ENCODE results near the gene KRT74.

Gene KRT74

DNA sequence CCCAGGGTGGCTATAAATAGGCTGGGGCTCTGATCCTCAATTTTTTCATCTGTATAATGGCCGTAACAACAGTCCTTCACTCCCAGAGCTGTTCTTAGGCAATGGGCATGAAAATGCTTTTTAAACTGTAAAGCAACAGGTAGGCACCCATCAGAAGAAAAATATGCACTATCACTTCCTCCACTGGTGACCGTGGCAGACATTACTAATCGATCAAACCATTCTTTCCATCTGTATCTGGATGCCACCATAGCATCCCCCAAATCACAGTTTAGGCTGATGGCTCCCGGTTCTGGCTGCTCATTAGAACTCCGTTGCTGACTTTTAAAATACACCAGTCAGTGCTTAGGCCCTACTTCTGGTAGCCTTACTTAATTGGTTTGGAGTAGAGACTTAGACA is 31.9 kb downstream of the KRT74 start:
- in situ Hi-C loops (cut with MboI; ENCODE audit: low sequenced_read_pairs): loop anchor here (25.0 kb wide), 1 partner anchor 404 kb away; no protein-coding TSS in a partner anchor

DNA sequence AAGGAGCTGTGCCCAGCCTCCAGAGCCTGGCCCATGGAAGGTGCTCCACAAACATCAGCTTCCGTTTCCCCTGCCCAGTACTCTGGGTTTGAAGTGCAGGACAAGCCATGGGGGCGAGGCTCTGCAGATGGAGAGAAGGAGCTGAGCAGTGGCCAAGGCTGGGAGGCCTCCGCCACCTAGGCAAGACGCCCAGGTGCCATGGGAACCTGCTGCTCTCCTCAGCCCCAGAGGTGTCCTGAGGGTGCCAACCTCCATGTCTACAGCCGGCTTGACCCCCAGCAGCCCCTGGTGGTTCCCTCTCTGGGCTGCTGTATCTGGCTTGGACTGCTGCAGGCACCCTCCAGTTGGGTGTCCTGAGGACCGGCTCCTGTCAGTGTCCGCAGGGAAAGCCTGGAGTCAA is 33.1 kb downstream of the KRT74 start:
- in situ Hi-C loops (cut with MboI; ENCODE audit: low sequenced_read_pairs): loop anchor here (25.0 kb wide), 1 partner anchor 403 kb away; no protein-coding TSS in a partner anchor

DNA sequence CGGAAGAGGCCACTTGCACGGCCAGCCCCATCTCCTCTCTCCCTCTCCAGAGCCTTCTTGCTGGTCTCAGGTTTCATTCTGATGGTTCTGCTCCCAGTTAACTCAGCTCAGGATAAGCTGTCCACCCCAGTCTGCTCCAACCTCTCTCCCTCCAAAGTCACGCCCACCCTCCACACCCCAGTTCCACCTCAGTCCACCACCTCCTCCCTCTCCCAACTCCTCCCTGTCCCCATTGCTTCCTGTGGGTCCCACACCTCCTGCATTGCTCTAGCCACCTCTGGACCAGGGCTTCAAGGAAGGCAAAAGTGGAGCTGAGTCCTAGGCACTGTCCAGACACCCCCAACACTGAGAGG is 33.8 kb downstream of the KRT74 start:
- in situ Hi-C loops (cut with MboI; ENCODE audit: low sequenced_read_pairs): loop anchor here (25.0 kb wide), 1 partner anchor 402 kb away; no protein-coding TSS in a partner anchor

DNA sequence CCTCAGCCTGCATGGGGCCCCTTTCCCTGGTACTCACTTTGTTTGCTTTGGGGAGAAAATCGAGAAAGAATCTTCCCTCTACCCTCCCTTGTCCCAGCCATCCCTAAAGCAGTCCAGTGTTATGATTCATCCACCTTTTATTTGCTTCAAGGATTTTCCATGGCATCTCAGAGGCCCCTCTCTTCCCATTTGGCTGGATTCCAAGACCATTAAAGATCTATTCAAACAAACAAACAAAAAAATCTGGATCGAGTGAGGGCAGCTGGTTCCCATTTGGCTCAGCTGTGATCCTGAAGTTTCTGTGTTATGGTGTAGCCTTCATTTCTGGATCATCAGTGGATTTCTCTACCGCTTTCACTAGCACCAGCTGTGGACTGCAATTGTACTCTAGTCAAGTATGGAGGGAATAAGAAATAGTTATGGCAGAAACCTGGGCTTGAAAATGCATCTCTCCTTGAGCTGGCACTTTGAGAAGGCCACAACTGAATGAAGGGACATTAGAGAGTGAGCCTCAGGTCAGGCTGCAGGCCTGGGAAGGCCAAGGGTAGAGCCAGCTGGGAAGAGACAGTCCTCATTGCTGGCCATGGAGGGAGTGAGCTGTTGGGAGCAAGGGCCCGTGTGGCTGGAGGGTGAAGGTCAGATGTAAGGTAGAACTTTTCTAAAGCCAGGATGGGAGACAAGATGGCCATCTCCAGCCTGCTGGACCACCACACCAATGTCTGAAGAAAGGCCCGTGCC is 34.4 kb downstream of the KRT74 start:
- in situ Hi-C loops (cut with MboI; ENCODE audit: low sequenced_read_pairs): loop anchor here (25.0 kb wide), 1 partner anchor 402 kb away; no protein-coding TSS in a partner anchor

DNA sequence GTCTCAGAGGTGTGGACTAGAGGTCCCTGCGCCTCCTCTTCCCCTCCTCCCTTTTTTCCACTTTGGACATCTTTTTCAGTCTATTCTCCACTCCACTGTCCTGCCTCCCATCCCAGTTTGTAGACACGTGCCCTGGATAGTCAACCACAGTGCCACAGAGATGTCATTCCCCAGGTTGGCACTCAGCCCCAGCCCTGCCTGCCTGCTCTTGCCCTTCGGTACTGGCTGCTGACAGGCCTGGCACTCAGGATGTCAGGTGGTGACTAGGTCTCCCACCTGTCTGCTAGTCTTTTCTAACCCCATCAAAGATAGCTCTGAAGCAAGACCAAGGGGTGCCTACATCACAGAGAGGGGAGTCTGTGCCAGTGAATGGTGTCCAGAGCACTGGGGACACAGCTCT is 36.5 kb downstream of the KRT74 start:
- in situ Hi-C loops (cut with MboI; ENCODE audit: low sequenced_read_pairs): loop anchor here (25.0 kb wide), 1 partner anchor 400 kb away; no protein-coding TSS in a partner anchor

DNA sequence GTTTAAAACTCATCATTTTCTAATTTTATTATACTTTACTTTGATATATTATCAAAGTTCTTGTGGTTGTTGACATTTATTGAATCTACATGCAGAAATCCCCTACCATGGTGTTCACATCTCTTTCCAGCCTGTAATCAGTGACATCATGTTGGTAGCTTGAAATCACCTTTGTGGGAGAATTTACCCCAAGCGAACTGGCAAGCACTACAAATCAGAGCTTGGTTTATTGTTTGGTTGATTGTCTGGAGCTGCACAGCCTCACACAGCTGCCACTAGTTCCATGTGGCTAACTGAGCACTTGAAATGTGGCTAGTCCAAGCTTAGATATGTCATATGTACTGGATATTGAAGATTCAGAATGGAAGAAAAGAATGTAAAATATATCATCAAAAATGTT is 38.1 kb downstream of the KRT74 start:
- in situ Hi-C loops (cut with MboI; ENCODE audit: low sequenced_read_pairs): loop anchor here (25.0 kb wide), 1 partner anchor 398 kb away; no protein-coding TSS in a partner anchor

DNA sequence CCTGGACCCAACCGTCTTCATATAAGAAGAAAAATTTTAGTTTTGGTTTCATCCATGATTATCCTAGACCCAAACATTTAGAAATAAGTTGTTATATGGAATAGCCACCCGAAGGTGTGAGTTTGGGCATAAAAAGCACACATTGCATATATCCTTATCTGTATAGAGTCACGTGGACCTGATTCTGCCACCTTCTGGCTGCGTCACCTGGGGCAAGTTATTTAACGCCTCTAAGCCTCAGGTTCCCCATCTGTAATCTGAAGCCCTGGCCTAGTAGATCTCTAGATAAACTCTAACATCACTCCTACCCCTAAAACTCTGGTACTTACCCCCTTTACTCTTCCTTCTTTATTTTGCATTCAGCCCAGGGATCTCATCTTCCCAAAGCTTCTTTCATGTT is 39.2 kb downstream of the KRT74 start:
- in situ Hi-C loops (cut with MboI; ENCODE audit: low sequenced_read_pairs): loop anchor here (25.0 kb wide), 1 partner anchor 397 kb away; no protein-coding TSS in a partner anchor

DNA sequence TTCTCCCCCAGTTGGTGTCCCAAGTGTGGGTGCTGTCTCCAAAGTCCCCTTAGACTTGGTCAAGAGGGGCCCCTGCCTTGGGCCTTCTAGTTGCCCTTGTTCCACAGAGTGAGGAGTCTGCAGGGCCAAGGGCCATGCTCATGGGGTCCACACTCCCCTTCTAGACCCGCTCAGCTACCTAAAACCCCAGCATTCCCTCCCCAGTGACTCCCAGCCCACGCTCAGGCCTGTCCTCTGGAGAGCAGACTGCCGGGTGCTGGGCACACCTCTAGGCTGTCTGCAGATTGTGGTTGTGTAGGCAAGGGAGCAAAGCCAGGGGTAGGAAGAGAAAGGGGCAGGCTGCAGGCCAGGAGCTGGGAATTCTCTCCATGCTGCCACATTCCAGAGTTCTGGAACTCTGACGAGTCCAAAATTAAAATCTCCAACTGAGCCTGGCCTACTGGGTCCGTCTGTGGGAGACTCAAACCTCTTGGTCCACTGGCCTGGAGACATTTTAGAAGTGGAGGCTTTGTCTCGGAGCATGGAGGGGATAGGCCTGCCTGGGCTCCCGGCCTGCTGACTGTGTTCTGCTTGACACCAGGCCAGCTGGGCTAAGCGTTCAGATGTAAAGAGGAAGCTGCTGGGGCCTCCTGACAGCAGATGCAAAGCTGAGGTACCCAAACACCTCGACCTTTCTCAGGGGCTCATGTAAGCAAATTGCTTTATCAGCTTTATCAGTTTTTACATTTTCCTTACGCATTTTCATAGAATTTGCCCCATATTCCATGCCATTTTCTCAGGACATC is 39.8 kb downstream of the KRT74 start:
- in situ Hi-C loops (cut with MboI; ENCODE audit: low sequenced_read_pairs): loop anchor here (25.0 kb wide), 1 partner anchor 397 kb away; no protein-coding TSS in a partner anchor

DNA sequence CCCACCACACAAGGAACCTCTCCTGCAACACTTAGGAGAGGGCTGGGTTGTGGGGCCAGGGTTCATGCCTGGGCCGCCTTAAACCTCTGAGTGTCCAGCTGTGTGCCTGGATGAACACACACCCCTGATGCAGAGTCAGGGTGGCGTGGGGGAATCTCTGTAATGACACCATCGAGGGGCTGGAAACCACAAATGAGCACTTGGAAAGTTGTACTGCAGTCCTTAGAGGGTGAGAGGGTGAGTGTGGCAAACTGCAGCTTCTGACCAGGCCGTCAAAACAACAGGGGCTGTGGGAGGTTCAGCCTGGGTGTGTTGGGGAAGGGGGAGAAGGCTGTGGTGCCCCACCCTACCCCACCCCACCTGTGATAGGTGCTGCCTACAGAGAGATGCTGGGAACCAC is 41.0 kb downstream of the KRT74 start:
- in situ Hi-C loops (cut with MboI; ENCODE audit: low sequenced_read_pairs): loop anchor here (25.0 kb wide), 1 partner anchor 395 kb away; no protein-coding TSS in a partner anchor

DNA sequence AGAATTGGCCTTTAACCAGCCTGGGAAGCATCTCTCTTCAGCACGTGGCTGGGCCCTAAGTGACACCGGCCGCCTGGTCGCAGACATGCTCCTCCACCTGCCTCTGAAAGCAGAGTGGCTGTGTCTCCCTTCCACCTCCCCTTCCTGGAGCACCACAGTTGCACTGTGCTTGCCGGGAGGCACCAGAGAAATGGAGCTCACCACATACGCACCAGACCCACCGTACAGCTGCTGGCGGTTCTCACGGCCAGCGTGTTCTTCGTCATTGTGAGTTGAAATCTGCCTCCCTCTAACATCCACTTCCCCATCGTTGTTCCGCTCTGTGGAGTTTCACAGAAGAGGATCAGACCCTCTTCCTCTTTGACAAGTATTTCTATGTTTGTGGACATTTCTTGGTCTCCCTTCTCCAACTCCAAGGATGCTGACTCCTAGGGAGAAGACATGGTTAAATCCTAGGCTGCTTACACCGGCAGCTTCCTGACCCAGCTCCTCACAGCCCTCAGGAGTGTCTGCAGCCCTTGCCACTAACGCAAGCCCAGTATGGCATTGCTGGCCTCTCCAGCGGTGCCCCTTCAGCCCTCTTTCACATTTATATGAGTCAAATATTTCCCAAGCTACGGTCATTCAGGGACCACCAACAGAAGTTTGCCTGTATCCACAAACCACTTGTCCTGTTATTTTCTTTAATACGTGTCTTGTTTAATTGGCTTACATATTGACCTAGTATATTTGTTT is 41.9 kb downstream of the KRT74 start:
- in situ Hi-C loops (cut with MboI; ENCODE audit: low sequenced_read_pairs): loop anchor here (25.0 kb wide), 1 partner anchor 394 kb away; no protein-coding TSS in a partner anchor

DNA sequence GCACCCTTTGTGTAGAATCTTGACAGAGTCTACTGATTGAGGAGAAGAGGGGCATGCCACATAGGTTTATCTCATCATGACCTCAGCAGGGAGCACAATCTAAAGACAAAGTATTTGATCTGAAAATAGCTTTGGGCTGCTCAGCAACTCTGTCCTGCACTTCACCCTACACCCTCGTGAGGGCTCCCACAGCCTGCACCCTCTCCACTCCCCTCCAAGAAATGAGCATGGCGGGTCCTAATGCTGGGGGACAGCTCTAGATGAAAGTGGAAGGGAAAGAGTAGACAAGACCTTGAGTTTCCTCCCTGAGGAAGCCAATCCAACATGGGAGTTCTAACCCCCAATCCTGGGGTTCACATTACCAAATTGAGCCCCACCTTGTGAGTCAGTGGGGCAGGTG is 42.7 kb downstream of the KRT74 start:
- in situ Hi-C loops (cut with MboI; ENCODE audit: low sequenced_read_pairs): loop anchor here (25.0 kb wide), 1 partner anchor 394 kb away; no protein-coding TSS in a partner anchor

DNA sequence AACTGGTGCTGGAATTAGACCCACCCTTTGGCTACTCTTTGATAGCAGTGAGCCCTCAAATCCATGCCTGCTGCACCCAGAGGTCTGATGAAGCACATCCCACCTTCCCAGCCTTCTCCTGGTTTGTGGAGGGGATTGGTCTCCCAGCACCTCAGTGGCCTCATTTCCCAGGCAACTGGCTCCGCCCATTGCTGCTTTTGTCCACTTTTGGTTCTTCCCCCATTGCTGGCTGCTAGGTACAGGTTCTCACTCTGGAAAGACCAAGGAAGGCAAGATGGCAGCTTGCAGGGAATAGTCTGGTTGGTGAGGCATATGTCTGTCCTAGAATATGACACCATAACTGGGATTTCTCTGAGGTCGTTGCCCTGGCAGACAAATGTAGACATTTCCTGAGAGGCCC is 43.3 kb downstream of the KRT74 start:
- in situ Hi-C loops (cut with MboI; ENCODE audit: low sequenced_read_pairs): loop anchor here (25.0 kb wide), 1 partner anchor 393 kb away; no protein-coding TSS in a partner anchor

DNA sequence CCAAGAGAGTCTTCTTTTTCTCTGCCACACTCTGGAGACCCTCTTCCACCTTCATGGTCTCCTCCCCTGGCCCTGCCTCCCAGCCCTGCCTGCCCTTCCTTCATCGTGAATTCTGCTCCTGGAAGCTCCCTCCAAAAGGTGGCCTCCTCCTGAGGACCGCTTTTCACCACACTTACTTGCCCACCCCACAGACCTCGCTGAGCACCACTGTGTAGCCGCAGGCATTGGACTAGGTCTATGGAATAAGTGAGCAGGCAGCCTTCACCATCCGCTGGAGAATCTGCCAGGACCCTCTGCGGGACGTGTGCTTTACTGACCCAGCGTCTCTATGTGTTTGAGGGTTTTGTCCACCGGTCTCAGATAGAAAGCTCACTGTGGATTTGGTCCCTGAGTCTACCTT is 43.8 kb downstream of the KRT74 start:
- in situ Hi-C loops (cut with MboI; ENCODE audit: low sequenced_read_pairs): loop anchor here (25.0 kb wide), 1 partner anchor 393 kb away; no protein-coding TSS in a partner anchor

DNA sequence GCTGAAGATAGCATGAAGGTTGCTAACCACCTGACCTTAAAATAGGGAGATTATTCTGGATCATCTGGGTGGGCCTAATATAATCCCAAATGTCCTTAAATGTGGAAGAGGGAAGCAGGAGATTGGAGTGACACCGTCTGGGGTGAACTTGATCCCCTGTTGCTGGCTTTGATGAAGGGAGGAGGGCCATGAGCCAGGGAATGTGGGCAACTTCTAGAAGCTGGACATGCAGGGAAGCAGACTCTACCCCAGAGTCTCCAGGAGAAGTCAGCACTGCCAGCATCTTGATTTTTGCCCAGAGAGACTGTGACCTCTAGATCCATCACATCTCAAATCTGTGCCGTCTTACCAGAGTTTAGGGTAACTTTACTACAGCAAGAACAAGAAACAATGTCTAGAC is 44.2 kb downstream of the KRT74 start:
- in situ Hi-C loops (cut with MboI; ENCODE audit: low sequenced_read_pairs): loop anchor here (25.0 kb wide), 1 partner anchor 392 kb away; no protein-coding TSS in a partner anchor

DNA sequence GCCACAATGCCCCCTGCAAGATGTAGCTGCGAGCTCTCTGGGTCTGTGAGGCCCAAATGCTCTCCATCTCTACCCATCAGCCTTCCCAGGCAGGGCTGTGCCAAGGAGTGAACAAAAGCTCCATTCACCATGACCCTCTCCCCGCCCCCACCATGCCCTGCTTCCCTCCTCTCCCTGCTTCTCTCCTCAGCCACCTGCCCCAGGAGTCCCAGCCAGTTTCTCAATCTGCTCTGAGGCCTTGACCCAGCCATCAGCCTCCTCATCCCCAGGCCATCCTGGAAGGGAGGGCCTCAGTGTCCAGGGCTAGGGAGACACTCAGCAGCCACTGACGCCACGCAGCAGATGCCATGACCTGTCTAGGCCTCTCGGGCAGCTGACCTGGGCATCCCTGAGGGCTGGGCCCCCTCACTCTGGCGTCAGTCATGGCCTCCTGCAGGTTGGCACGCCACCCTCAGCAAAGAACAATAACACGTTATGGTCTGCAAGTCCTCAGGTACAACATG is 45.0 kb downstream of the KRT74 start:
- in situ Hi-C loops (cut with MboI; ENCODE audit: low sequenced_read_pairs): loop anchor here (25.0 kb wide), 1 partner anchor 391 kb away; no protein-coding TSS in a partner anchor

DNA sequence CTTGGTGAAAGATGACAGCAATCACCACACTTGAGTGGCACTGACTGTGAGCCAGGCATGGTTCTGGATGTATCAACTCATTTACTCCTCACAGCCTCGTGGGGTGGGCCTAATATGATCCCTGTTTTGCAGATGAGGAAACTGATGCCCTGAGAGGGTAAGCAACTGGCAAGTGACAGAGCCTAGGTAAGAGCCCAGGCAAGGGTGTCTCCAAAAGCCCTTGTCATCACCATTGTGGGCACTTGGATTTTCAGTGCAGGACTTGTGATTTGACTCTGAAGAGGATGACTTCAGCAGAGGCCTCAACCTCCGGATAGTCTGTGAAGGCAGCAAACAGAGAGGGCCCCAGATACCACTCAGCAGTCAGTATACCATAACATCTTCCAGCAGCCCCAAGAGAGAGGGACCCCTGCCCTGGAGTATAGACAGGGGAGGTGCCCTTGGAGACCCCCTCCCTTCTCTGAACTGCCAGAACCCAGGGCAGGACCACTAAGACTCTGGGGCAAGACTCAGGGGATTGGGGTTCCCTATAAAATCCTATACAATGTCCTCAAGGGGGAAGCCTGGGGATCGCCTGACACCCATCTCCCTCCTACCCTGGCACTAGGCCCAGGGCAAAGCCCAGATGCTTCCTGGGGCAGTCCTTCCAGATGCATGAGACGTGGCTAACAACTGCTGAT is 46.4 kb downstream of the KRT74 start:
- in situ Hi-C loops (cut with MboI; ENCODE audit: low sequenced_read_pairs): loop anchor here (25.0 kb wide), 1 partner anchor 390 kb away; no protein-coding TSS in a partner anchor

DNA sequence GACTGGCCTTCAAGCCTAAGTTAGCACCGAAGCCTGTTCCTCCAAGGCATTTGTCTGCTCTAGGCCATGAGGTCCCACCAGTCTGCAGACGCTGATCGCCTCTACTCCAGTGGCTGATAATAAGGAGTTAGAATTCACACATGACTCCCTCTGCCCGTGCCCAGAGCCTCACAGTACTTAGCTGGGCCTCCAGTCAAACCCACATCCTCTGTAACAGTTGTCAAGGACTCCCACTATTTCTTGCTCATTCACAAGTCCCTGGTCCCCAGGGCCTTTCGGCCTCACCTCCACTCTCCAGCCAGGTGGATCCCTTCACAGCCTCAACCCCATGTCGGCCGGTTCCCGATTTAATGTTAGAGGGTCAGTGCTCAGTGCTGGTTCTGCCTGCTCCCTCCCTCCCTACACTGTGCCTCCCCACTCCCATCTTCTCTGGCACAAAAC is 47.1 kb downstream of the KRT74 start:
- in situ Hi-C loops (cut with MboI; ENCODE audit: low sequenced_read_pairs): loop anchor here (25.0 kb wide), 1 partner anchor 389 kb away; no protein-coding TSS in a partner anchor

DNA sequence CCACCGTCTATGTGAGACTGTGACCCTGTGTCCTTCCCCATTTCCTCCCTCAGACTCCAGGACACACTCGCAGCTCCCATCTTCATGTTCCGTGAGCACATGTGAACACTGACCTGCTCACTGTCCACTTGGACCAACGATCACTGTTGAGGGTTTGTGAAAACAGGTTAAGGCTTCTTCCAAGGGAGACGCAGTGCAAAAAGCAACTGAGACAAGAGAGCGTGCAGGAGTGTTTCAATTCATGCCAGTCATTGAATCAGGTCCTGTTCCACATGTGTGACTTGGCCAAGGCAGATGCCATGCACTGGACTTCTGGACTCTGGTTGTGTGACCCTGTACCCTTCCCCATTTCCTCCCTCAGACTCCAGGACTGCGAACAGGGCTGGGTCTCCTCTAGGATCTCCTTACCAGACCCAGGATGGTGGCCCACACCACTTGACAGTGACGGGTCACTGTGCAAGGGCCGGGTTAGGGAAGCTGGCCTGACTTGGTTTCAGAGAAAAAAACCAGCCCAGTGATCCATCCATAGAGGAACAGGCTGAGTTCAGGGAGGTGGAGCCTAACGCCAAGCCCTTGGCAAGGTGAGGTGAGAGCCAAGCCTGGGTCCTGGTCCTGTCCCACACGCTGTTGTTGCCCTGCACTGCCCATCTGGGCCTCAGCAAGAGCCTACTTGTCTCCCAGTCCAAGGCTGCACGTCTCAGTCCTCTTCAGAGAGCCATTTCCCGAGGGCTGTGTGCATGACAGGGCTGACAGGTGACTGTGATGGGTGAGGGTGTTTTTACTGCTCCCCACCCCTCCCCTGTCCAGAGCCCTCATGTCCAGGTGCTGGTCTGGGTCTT is 47.8 kb downstream of the KRT74 start:
- in situ Hi-C loops (cut with MboI; ENCODE audit: low sequenced_read_pairs): loop anchor here (25.0 kb wide), 1 partner anchor 389 kb away; no protein-coding TSS in a partner anchor

Data from HL-60/S4 (cell line).